OCI-LY7 (cell line): ENCODE data around the gene RABEP1. TPM values are rescaled to one million over a fixed set of nuclear protein-coding genes. Genes with fewer than 3 reads are reported as not detected.

Experiments
- BruUV-seq: library from RNA; stranded (reverse); fragments of 400-500 nt; replicated peaks from 2 replicates; lab custom pipeline; 2021; lab: Mats Ljungman, UMichigan
- CTCF ChIA-PET: fragments of 300-600 bp; sonication (Branson Sonifier 250); formaldehyde crosslinking; loops from one replicate; lab custom pipeline; 2022; ENCODE audit warnings: antibody characterized with exemption; ENCODE audit not compliant: unreplicated experiment; lab: Charles Lee
- POLR2A ChIA-PET: fragments of 300-600 bp; sonication (Branson Sonifier 250); formaldehyde crosslinking; loops from one replicate; lab custom pipeline; 2022; ENCODE audit warnings: antibody characterized with exemption; lab: Charles Lee
- DNase-seq: peaks from one replicate; pipeline ENCODE4 v3.0.0-alpha.2; 2015; ENCODE audit warnings: low spot score
- H2AFZ ChIP-seq: fragments of 200-600 bp; sonication (generic), shearing (Covaris generic); 2 replicates; pipeline ENCODE4 v1.6.1; 2014; ENCODE audit warnings: mild to moderate bottlenecking, antibody characterized with exemption, low read length, moderate library complexity
- H3K27ac ChIP-seq: fragments of 200-600 bp; sonication (generic); 2 replicates; pipeline ENCODE4 v1.5.1; 2014; ENCODE audit warnings: mixed run types, low read depth, mild to moderate bottlenecking, moderate library complexity, low read length, inconsistent platforms; ENCODE audit not compliant: poor library complexity, severe bottlenecking
- H3K36me3 ChIP-seq: fragments of 200-600 bp; sonication (generic); 2 replicates; pipeline ENCODE4 v1.6.1; 2014; ENCODE audit warnings: mild to moderate bottlenecking, antibody characterized with exemption, low read length, moderate library complexity, mixed read lengths; ENCODE audit not compliant: insufficient read depth
- H3K4me1 ChIP-seq: fragments of 200-600 bp; sonication (generic); 2 replicates; pipeline ENCODE4 v1.5.1; 2014; ENCODE audit warnings: mild to moderate bottlenecking, low read length; ENCODE audit not compliant: insufficient read depth, poor library complexity, severe bottlenecking
- H3K4me2 ChIP-seq: fragments of 200-600 bp; sonication (generic); 2 replicates; pipeline ENCODE4 v1.6.1; 2014; ENCODE audit warnings: mild to moderate bottlenecking, low read length
- H3K4me3 ChIP-seq: fragments of 200-600 bp; sonication (generic); 2 replicates; pipeline ENCODE4 v1.5.1; 2014; ENCODE audit warnings: mild to moderate bottlenecking, low read depth, low read length; ENCODE audit not compliant: poor library complexity, severe bottlenecking
- H3K79me2 ChIP-seq: fragments of 200-600 bp; sonication (generic); 2 replicates; pipeline ENCODE4 v1.6.1; 2016; ENCODE audit warnings: low read depth, mild to moderate bottlenecking, low read length, moderate library complexity, mixed read lengths; ENCODE audit not compliant: insufficient read depth
- H3K9me2 ChIP-seq: fragments of 200-600 bp; sonication (generic); 2 replicates; pipeline ENCODE4 v1.6.1; 2016; ENCODE audit warnings: mild to moderate bottlenecking, low read length, mixed read lengths; ENCODE audit not compliant: insufficient read depth
- H3K9me3 ChIP-seq: fragments of 200-600 bp; sonication (generic); 2 replicates; pipeline ENCODE4 v1.6.1; 2014; ENCODE audit warnings: mild to moderate bottlenecking, mixed run types, low read length, mixed read lengths
- H4K20me1 ChIP-seq: fragments of 200-600 bp; sonication (generic); 2 replicates; pipeline ENCODE4 v1.6.1; 2014; ENCODE audit warnings: mild to moderate bottlenecking, antibody characterized with exemption, low read length, moderate library complexity, mixed read lengths; ENCODE audit not compliant: insufficient read depth
- EZH2phosphoT487 ChIP-seq: fragments of 200-600 bp; sonication (generic); IDR thresholded peaks from 2 replicates; pipeline ENCODE4 v1.6.1; 2018; ENCODE audit warnings: low read depth, borderline replicate concordance, mild to moderate bottlenecking, mixed run types, antibody characterized with exemption, low read length, moderate library complexity, mixed read lengths
- intact Hi-C: fragments of 100-400 bp; cut with micrococcal nuclease; formaldehyde crosslinking; loops from one replicate; pipeline ENCODE4 v1.10.0; 2022; ENCODE audit not compliant: unreplicated experiment
- total RNA-seq, 2 experiments: library from RNA; depleted of rRNA in 1 of 2; stranded (reverse); fragments of >200 nt in 1 of 2; shearing (Covaris generic) in 1 of 2; gene quantifications; 2 replicates each; pipeline ENCODE4 v1.2.3, GENCODE V29; 2014 to 2022
- TF ChIP-seq, protein P1 (sequence below): fragments of 200-600 bp; sonication (generic); conservative IDR thresholded peaks from 2 replicates; pipeline ENCODE4 v1.5.1; 2014; ENCODE audit warnings: mild to moderate bottlenecking, antibody characterized with exemption, low read length, moderate library complexity, mixed read lengths

Gene RABEP1
- total RNA-seq, 2 experiments from 2014 or later = 58.6 to 60.8 TPM

DNA sequence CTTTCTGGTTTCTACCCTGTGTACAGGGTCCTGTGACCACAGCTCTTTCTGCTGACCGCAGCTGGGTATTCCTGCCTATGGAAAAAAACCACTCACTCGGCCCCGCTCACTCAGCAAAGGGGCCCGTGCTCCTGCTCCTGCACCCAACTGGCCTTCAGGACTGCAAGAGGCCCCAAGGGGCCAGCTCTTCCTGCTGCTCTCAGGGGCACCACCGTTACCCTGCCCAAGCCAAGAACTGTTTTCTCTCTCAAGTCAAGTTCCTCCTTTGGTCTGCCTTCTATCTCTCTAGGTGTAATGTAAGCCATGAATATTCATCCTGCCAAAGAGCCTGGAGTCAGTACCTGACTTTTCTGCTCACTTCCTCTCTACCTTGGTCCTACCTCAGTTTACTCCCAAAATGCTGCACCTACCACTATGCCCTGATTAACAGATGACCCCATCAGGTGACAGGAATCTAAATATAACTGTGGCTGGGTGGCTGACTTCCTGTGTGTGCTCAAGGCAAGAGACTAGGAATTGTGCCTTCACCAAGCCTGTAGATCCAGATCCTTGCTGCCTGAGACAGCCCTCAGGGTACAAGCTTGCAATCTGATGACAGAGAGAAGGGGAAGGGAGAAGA lies 27.1 kb upstream of the RABEP1 start:
- H3K27ac ChIP-seq = peak overlapping the region; percentile 48

DNA sequence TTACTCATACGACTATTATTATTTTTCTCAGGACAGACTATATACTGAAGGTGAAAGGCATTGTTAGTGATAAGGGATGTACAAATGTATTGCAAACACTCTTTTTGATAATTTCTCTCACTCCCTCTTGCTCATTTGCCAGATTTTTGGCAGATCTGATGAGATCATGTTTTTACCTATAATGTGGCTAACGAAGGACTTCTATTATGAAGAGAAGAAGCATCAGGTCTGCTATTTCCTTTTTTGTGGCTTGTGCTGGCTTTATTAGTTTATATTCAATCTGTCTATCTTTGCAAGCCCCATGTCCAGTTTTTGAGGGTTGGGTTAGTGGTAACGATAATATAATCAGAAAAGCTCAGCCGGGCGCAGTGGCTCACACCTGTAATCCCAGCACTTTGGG lies 25.0 kb upstream of the RABEP1 start:
- CTCF ChIA-PET = no interaction called here
- POLR2A ChIA-PET = no interaction called here
- no peaks in the 10 kb centered on the region for H3K79me2 ChIP-seq

More for the DNA sequence above, 27.1 kb upstream of the RABEP1 start:
- Histone ChIP-seq H3K9me3 (no peaks in the 10 kb centered on the region), H2AFZ (peak overlapping the region; percentile 82), H4K20me1 (no peaks in the 10 kb centered on the region), H3K9me2 (no peaks in the 10 kb centered on the region), H3K79me2 (no peaks in the 10 kb centered on the region), H3K4me1 (peaks cover 20% of the 10 kb centered on the region), H3K36me3 (no peaks in the 10 kb centered on the region), H3K4me2 (peak overlapping the region; percentile 51), H3K4me3 (peak overlapping the region; percentile 26)
- peak; percentile 61 for DNase-seq
- no TSS peak for BruUV-seq
- ChIA-PET CTCF (no interaction called here), POLR2A (interaction anchor here (0.6 to 1.1 kb wide), 2 partner anchors 29 to 225 kb away, joined by 3 to 12 read pairs; no protein-coding TSS in a partner anchor)
- no peak for TF ChIP-seq EZH2phosphoT487
- TF ChIP-seq, protein P1, sequence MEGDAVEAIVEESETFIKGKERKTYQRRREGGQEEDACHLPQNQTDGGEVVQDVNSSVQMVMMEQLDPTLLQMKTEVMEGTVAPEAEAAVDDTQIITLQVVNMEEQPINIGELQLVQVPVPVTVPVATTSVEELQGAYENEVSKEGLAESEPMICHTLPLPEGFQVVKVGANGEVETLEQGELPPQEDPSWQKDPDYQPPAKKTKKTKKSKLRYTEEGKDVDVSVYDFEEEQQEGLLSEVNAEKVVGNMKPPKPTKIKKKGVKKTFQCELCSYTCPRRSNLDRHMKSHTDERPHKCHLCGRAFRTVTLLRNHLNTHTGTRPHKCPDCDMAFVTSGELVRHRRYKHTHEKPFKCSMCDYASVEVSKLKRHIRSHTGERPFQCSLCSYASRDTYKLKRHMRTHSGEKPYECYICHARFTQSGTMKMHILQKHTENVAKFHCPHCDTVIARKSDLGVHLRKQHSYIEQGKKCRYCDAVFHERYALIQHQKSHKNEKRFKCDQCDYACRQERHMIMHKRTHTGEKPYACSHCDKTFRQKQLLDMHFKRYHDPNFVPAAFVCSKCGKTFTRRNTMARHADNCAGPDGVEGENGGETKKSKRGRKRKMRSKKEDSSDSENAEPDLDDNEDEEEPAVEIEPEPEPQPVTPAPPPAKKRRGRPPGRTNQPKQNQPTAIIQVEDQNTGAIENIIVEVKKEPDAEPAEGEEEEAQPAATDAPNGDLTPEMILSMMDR = no peak
- intact Hi-C loops = no loop called here

DNA sequence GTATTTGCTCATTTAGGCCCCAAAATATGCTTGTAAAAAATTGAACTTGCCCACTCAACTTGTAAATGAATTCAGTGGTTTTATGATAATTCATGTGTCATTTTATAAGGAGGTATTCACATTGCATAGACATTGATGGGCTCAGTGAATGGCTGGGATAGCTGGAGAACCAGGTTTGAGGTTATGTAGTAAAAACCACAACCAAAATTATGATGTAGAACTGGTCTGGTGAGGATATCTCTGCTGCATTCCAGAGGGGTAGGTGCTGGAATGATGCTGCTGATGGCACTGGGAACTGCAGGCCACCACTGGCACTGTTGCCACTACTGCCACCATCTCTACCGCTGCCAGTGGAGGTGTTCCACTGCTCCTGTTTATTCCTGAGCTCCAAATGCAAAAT lies 21.5 kb upstream of the RABEP1 start:
- Histone ChIP-seq H3K4me3 (no peak overlapping the region), H2AFZ (no peak overlapping the region), H4K20me1 (no peaks in the 10 kb centered on the region), H3K36me3 (no peaks in the 10 kb centered on the region), H3K9me2 (no peaks in the 10 kb centered on the region), H3K79me2 (no peaks in the 10 kb centered on the region), H3K9me3 (no peaks in the 10 kb centered on the region), H3K4me2 (no peak overlapping the region), H3K27ac (no peak overlapping the region), H3K4me1 (peaks cover 7% of the 10 kb centered on the region)
- CTCF ChIA-PET = no interaction called here
- no peak for DNase-seq
- no peak for TF ChIP-seq EZH2phosphoT487
- TF ChIP-seq, protein P1 = no peak
- no TSS peak for BruUV-seq
- POLR2A ChIA-PET = no interaction called here
- intact Hi-C loops = no loop called here

More for the DNA sequence above, 25.0 kb upstream of the RABEP1 start:
- TF ChIP-seq, protein P1 = no peak
- Histone ChIP-seq H3K36me3 (no peaks in the 10 kb centered on the region), H2AFZ (no peak overlapping the region), H3K4me3 (no peak overlapping the region), H3K4me1 (peaks cover 20% of the 10 kb centered on the region), H3K27ac (no peak overlapping the region), H3K9me3 (no peaks in the 10 kb centered on the region), H4K20me1 (no peaks in the 10 kb centered on the region), H3K4me2 (no peak overlapping the region), H3K9me2 (no peaks in the 10 kb centered on the region)
- intact Hi-C loops = no loop called here
- DNase-seq = no peak
- BruUV-seq = no TSS peak
